Ovary (tissue), 3 donors: ENCODE data around the gene HPSE2.

Experiments
- CTCF ChIP-seq, 3 donors: fragments of 450-650 bp in 2 of 3; fragments of 200-600 bp in 1 of 3; IDR thresholded peaks; one replicate each; pipeline versions ENCODE4 v1.5.1 to v1.8.0; 2016 to 2022; ENCODE audit warnings: antibody characterized with exemption in 3 of 3, mild to moderate bottlenecking in 1 of 3
- POLR2A ChIP-seq: fragments of 450-650 bp; IDR thresholded peaks from one replicate; pipeline ENCODE4 v1.6.1; 2017; ENCODE audit warnings: antibody characterized with exemption, mild to moderate bottlenecking, moderate library complexity
- donor health status: DM: no; HTN: no; CAD: no.

- TF ChIP-seq CTCF (IDR thresholded peaks at IDR 0.05) (no peak), POLR2A (no peak)
Measured at GRCh38 chr10:98832196-98832595, 403.5 kb downstream of the HPSE2 start.
